ENCODE measurements around the gene LCP2.

The LCP2 gene

GRCh38 chr5:170296036-170296934 is 1.3 kb downstream of the LCP2 start:
- no peak for TF ChIP-seq CTCF (conservative IDR thresholded peaks at IDR 0.05; ENCODE audit: low read depth)
- no peak overlapping the region for H3K27ac ChIP-seq
- CTCF ChIA-PET: interaction anchor here (0.6 kb wide), 1 partner anchor 9 kb away, joined by 4 read pairs; no protein-coding TSS in a partner anchor
- POLR2A ChIA-PET (ENCODE audit: low non-redundant PET): no interaction called here
- DNase-seq (ENCODE audit: low spot score): no peak

GRCh38 chr5:170294556-170294955 is 3.0 kb downstream of the LCP2 start:
- ChIA-PET CTCF (no interaction called here), POLR2A (ENCODE audit: low non-redundant PET) (no interaction called here)
- no peak overlapping the region for H3K27ac ChIP-seq
- no peak for DNase-seq (ENCODE audit: low spot score)
- TF ChIP-seq CTCF (conservative IDR thresholded peaks at IDR 0.05; ENCODE audit: low read depth): no peak

- H3K27ac ChIP-seq: no peak overlapping the region
- POLR2A ChIA-PET (ENCODE audit: low non-redundant PET): no interaction called here
- DNase-seq (ENCODE audit: low spot score): no peak
- no peak for TF ChIP-seq CTCF (conservative IDR thresholded peaks at IDR 0.05; ENCODE audit: low read depth)
- CTCF ChIA-PET: no interaction called here
Measured at GRCh38 chr5:170294057-170294456, 3.5 kb downstream of the LCP2 start.

- no peak for TF ChIP-seq CTCF (conservative IDR thresholded peaks at IDR 0.05; ENCODE audit: low read depth)
- no peak overlapping the region for H3K27ac ChIP-seq
- ChIA-PET CTCF (no interaction called here), POLR2A (ENCODE audit: low non-redundant PET) (no interaction called here)
- DNase-seq (ENCODE audit: low spot score): no peak
Measured at GRCh38 chr5:170293273-170293672, 4.3 kb downstream of the LCP2 start.

- no peak for TF ChIP-seq CTCF (conservative IDR thresholded peaks at IDR 0.05; ENCODE audit: low read depth)
- DNase-seq (ENCODE audit: low spot score): no peak
- CTCF ChIA-PET: interaction anchor here (0.6 to 0.7 kb wide), 3 partner anchors 10 to 454 kb away, joined by 3 to 4 read pairs (median 3); no protein-coding TSS in a partner anchor
- no peak overlapping the region for H3K27ac ChIP-seq
- POLR2A ChIA-PET (ENCODE audit: low non-redundant PET): interaction anchor here (0.6 kb wide), 1 partner anchor 54 kb away, joined by 3 read pairs; no protein-coding TSS in a partner anchor
Measured at GRCh38 chr5:170292179-170293104, 5.1 kb downstream of the LCP2 start.

GRCh38 chr5:170290498-170290897 is 7.1 kb downstream of the LCP2 start:
- ChIA-PET CTCF (interaction anchor here (0.6 kb wide), 2 partner anchors 49 to 117 kb away, joined by 3 read pairs; no protein-coding TSS in a partner anchor), POLR2A (ENCODE audit: low non-redundant PET) (no interaction called here)
- no peak for DNase-seq (ENCODE audit: low spot score)
- TF ChIP-seq CTCF (conservative IDR thresholded peaks at IDR 0.05; ENCODE audit: low read depth): no peak
- H3K27ac ChIP-seq: no peak overlapping the region

Measured in RWPE1 (cell line).